GM21786 (cell line): ENCODE measurements around the gene RIN3.
A peak's percentile ranks its signal among the peaks of the same experiment; 100 is the strongest.
"Not testable (repeated sequence)": the region's sequence is repeated elsewhere in the genome, so short reads cannot be mapped to it uniquely, and the experiment has no call there.

ENCODE experiments used
- ATAC-seq: cut with Tn5 transposase; IDR thresholded peaks from one replicate; pipeline ENCODE4 v1.9.1; 2021; ENCODE audit not compliant: unreplicated experiment

The RIN3 gene

DNA sequence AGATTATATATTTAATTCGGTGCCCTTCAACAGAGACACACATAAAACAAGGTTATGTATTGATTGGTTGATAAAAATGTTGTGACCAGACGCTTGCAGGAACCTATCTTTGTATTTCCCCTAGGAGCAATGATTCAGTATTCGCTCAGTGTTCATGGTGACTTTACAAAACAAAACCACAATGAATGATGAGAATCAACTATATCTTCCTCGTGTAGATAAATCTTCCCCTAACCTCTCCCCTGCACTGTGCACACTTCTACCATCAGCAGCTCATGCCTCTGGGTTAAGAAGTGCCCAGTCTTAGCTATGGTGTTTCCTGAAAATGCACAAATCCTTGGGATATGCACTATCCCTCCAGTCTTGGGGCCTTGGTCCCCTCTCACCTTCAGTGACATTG lies 16.3 kb downstream of the RIN3 start:
- ATAC-seq: no peak

- no peak for ATAC-seq
Measured at GRCh38 chr14:92531106-92531873, 17.7 kb downstream of the RIN3 start.

DNA sequence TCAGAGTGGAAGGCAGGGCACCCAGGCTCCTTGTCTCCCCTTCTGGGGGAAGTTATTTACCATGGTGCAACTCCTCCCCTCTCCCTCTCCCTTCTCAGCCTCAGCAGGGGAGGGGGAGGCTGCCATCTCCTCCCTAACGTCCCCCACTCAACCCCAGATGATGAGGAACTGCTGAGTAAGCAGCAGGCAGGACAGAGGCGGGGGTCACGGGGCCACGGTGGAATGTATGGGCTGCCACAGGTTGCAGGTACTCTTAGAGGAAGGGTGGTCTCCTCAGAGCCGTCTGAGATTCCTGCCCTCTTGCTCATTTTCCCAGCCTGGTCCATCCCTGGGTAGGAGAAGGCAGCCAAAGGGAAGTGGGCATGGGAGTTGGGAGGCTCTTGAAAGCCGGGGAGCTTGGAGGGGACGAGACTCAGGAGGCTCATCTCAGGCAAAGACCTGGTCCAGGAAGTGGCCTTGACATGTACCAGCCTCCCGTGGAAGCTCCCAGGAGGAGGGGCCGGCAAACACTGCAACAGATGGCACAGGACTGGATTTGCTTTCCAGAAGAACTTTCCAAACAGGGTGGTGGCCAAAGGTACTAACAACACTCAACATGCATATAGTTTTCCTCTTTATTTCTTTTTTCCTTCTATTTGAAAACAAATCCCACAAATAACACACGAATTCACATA lies 19.0 kb downstream of the RIN3 start:
- no peak for ATAC-seq

DNA sequence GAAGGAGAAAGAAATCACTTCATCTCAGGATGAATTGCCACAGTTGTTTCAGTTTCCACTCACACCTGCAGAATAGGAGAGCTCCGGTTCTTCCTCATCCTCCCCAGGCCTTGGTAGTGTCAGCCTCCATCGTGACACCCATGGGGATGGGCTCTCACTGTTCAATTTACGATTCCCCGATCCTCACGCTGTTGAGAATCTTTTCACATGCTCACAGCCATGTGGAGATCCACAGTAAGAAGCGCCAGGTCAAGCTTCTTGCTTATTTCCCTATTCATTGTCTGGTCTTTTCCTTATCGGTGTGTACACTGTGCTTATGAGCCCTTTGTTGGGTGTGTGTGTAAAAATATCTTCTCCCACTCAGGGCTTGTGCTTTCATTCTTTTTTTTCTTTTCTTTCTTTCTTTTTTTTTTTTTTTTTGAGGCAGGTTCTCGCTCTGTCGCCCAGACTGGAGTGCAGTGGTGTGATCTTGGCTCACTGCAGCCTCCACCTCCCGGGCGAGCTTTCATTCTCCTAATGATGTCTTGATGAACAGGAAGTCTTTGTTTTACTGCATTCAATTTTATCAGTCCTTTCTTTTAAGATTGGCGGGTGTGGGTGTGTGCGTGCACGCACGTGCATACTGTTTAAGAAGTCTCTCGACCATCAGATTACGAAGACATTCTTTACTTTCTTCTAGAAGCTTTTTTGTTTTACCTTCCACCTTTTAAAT lies 21.5 kb downstream of the RIN3 start:
- ATAC-seq: no peak

- ATAC-seq: not testable (repeated sequence)
Measured at GRCh38 chr14:92536231-92536630, 22.6 kb downstream of the RIN3 start.

DNA sequence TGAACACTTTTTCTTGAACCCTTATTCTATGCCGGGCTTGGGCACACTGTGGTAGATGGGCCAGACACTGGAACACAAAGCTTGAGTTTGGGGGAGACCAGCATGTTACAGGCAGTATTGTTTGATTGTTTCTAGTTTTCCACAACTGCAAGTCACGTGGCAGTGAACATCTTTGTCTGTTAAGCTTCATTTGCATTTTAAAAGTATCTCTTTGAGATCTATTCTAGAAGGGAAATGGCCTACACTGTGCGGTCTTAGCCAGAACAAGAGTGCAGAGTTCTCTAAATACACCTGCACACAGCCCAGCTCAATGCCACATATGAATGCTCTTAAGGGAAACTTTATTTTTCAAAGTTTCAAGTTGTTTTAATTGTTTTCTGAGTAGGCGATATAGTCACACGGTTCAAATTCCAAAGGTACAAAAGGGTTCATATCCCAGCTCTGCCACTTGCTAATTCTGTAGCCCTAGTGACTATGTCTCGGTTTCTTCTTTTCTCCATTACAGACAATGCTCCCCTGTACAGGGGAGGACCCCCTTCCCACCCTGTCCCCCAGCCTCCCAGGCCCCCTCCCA lies 24.9 kb downstream of the RIN3 start:
- peak; percentile 73 for ATAC-seq

- ATAC-seq: no peak
Measured at GRCh38 chr14:92539419-92539818, 25.8 kb downstream of the RIN3 start.

- no peak for ATAC-seq
Measured at GRCh38 chr14:92539875-92540274, 26.3 kb downstream of the RIN3 start.

DNA sequence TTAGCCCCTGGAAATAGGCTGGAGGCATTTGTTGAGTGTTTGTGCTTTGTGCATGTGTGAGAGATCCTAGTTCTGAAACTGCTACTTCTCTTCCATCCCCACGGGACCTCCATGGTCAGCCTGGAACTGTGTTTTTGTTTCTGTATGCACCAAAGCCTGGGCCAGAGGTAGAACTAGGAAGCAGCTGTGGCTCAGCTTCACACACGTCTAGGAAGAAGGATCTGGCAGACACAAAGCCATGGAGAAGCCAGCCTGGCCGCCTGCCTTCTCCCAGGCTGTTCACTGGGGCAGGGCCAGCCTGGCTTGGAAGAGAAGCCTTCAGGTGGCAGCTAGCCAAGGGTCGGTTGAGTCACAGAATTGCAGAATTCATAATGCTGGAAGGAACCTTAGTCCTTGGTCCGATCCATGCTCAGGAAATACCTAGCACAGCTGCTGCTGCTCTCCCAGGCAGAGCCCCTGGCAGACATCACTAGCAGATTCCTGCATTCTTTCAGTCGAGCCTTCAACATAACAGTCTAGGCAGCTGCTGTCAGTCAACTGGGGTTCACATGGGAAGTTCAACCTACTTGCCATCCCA lies 27.0 kb downstream of the RIN3 start:
- ATAC-seq: no peak

DNA sequence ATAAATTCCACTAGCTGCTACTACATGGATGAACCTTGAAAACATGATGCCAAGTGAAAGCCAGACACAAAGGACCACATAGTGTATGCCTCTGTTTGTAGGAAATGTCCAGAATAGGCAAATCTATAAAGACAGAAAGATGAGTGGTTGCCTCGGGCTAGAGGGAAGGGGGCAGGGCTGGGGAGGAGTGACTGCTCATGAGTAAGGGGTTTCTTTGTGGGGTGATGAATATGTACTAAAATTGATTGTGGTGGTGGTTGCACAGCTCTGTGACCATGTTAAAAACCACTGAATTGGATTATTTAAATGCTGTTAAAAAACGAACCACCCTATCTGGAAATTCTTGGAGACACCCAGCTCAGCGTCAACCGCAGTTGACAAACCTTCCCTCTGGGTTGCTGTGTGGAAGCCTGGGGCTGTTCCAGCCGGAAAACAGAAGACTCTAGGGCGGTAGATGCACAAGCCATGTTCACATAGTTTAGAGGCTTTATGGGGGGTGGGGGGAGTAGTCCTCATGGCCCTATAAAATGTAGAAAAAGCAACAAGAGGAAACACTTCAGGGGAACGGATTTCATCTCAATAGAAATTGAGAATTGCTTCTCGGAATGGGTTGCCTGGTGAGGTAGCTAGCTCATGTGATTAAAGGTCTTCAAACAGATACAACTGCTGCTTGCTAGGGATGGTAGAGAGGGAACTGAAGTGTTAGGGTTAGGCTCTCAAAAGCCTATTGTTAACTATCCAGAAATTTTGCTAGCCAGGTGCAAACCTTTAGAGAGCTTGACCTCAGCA lies 29.4 kb downstream of the RIN3 start:
- no peak for ATAC-seq

DNA sequence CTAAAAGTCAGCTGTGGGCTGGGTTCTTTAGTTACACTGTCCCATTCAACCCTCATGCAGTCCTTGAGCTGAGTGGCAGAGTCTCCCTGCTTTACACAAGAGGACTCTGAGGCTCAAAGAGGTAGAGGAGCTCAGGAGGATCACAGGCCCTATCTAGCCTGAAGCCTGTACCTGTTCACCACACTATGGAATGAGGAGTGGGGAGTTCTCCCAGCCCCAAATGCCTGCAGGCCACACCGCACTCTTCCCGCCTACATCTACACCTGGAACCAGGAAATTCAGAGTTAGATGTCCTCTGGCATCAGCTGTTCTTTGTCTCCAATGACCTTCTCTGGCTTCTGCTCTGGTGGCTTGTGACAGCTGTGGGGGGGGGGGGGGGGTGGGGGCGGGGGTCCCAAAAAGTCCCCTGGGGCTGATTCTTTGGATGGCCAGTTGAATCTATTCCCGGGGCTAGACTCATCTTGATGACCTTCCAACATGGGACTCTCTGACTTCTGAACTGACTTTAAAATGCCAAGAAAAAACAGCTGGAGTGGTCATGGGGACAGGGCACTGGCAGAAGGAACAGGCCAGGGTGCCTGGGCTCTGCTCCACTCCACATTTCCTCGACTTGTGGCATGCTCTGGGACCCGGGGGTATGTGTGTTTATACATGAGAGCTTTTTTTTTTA lies 30.6 kb downstream of the RIN3 start:
- ATAC-seq: no peak

- ATAC-seq: no peak
Measured at GRCh38 chr14:92546347-92547053, 32.9 kb downstream of the RIN3 start.

GRCh38 chr14:92549105-92549858 lies 35.7 kb downstream of the RIN3 start:
- no peak for ATAC-seq

DNA sequence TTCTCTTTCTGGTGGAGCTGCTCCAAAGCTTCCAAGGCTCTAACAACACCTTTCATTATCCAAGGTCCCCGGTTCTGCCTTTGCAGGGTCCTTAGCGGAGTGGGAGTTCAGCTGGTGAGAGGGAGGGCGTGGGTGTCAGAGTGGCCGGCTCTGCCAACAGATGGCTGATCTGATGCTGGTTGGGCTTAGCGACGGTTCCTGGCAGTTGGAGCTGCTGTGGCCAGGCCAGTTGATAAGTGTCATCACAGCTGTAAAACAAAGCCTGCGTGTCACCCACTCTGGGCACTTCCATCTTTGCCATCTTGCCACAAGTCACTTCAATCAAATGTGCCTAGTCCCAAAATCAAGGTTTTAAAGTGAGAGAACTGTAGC lies 36.3 kb downstream of the RIN3 start:
- no peak for ATAC-seq

- peak; percentile 80 for ATAC-seq
Measured at GRCh38 chr14:92551044-92551841, 37.7 kb downstream of the RIN3 start.

DNA sequence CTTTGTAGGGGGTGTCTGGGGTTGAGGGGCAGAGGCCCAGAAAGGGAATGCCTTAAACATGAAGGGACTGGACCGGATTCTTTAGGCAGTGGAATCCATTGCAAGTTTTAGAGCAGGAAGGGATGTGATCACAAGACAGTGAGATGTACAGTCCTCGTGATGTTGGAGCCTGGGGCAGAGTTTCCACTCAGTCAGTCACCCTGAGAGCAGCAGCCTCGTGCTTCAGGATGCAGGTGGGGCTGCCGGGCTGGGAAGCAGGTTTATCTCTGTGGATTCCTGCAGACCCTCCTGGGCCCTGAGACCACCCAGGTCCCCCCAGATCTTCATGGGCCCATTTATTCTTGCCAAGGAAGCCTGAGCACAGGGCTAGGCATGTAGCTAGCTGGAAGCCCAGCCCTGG lies 38.5 kb downstream of the RIN3 start:
- ATAC-seq: no peak

DNA sequence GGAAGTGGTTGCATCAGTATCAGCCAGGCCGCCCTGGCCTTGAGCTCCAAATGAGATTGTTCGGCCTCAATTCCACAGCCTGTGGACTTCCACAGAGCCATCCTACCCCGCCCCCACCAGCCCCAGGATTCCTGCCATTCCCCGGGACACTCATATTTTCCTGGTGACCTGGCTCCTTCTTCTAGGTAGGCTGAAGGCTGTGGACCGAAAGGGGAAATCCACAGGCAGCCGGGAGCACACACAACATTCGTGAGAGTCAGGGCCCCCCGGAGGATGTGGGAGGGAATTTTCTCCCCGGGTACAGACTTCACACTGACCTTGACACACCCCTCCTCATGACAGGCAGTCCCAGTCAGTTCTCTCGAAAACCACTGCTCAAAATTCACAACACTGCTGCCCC lies 39.9 kb downstream of the RIN3 start:
- ATAC-seq: no peak
